Measurements from ENCODE around the gene PDE4D.

DNA sequence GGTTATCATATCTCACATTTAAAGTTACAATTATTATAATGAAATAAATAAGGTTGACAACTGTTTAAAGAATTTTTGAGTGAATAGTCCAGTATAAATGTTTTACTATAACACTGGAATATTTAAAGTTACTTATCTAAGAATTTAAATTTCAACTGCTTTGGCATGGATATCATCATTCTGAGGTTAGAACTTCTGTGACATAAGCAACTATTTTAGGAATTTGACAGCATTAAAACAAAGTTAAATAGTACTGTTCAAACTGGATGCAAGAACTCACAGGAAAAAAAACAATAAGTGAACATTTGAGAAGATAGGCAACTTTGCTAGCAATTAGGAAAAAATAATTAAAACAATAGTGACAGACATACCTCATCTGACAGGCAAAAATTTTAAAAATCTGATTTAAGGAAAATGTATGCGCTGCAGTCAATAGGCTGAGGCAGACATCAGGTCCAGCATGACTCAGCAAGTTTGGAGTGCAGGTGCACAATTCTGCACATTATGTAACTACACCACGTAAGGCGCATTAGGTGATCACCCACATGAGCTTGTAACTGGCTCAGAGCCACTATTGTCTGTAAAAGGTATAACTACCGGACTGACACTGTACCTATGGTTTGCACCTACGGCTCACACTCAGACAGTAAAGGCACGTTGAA lies 180.6 kb downstream of the PDE4D start:
- TF ChIP-seq, protein P1, sequence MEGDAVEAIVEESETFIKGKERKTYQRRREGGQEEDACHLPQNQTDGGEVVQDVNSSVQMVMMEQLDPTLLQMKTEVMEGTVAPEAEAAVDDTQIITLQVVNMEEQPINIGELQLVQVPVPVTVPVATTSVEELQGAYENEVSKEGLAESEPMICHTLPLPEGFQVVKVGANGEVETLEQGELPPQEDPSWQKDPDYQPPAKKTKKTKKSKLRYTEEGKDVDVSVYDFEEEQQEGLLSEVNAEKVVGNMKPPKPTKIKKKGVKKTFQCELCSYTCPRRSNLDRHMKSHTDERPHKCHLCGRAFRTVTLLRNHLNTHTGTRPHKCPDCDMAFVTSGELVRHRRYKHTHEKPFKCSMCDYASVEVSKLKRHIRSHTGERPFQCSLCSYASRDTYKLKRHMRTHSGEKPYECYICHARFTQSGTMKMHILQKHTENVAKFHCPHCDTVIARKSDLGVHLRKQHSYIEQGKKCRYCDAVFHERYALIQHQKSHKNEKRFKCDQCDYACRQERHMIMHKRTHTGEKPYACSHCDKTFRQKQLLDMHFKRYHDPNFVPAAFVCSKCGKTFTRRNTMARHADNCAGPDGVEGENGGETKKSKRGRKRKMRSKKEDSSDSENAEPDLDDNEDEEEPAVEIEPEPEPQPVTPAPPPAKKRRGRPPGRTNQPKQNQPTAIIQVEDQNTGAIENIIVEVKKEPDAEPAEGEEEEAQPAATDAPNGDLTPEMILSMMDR (IDR thresholded peaks at IDR 0.05): no peak
- TF ChIP-seq POLR2A (IDR thresholded peaks at IDR 0.05): no peak

Measured in tibial nerve (tissue), 3 donors.